Mammary epithelial cell (primary cell): Measurements from ENCODE around the gene CFAP57.

Experiments used
- CTCF ChIP-seq, 2 donors: IDR thresholded peaks in 1 of 2; conservative IDR thresholded peaks in 1 of 2; 2 replicates each; pipeline ENCODE4 v1.5.1; 2011 to 2012; ENCODE audit warnings: inconsistent platforms in 2 of 2, low read length in 2 of 2, mild to moderate bottlenecking in 2 of 2, control low read depth in 1 of 2, low read depth in 1 of 2; ENCODE audit not compliant: insufficient read depth in 1 of 2; ENCODE audit errors: extremely low read depth in 1 of 2
- EZH2 ChIP-seq: IDR thresholded peaks from 2 replicates; pipeline ENCODE4 v1.6.1; 2012; ENCODE audit warnings: low read length, inconsistent platforms, borderline replicate concordance

GRCh38 chr1:43153443-43153842 is 18.7 kb upstream of the CFAP57 start:
- TF ChIP-seq CTCF (conservative IDR thresholded peaks at IDR 0.05 in 1 of 2, IDR thresholded peaks at IDR 0.05 in 1 of 2; ENCODE audit: extremely low read depth in 1 of 2, insufficient read depth in 1 of 2, low read depth in 1 of 2, low read length in 2 of 2): no peak
- TF ChIP-seq EZH2: no peak
